HuH-7 (cell line): ENCODE measurements around the gene UNC45A.
A peak's percentile ranks its signal among the peaks of the same experiment; 100 is the strongest.
"Not testable (repeated sequence)": the region's sequence is repeated elsewhere in the genome, so short reads cannot be mapped to it uniquely, and the experiment has no call there.

Experiments
- DNase-seq: peaks from one replicate; pipeline ENCODE4 v3.0.0; 2011; ENCODE audit warnings: low spot score

The UNC45A gene

DNA sequence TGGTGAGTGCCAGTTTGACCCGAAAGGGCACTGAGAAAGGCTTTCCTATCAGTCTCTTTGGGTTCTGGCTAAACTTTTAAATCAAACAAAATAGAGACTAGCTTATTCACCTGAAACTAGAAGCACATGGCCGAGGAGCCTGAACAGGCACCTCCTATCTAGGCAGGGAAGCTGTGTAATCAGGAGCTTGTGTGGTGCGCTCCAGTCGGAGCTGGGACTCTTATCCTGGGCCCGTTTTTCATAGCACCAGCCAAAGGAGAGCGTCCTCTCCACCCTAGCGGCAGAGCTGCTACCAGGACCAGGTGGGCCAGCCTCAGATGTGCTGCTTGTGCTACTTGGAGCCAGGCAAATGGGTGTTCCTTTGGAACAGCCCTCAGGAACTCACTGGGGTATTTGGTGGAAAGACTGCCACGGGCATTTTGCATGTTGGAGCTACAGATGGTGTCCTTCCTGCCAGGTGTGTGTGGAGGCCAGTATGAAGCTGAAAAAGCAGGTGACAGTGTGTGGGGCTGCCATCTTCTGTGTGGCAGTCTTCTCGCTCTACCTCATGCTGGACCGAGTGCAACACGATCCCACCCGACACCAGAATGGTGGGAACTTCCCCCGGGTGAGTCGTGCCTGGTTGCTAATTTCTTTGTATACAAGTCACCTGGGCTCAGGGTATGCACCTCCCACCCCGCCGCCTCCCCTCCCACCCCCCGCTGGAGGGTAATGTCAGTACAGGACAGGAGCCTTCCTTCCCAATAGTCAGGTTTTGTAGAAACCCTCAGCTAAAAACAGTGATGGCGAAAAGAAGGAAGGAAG lies 31.1 kb upstream of the UNC45A start:
- peak; percentile 96 for DNase-seq

DNA sequence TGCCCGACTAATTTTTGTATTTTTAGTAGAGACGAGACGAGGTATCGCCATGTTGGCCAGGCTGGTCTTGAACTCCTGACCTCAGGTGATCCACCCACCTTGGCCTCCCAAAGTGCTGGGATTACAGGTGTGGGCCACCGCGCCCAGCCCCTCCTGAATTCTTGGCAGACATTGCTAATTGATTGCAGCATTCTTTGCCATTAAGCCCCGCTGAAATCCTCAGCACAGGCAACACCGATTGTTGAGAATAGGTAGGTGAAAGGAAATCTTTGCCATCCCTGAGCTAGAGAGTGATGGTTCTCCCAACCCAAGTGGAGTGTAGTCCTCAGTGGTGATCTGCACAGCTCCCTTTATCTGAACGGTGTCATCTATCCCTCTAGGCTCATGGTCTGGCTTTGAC lies 30.3 kb upstream of the UNC45A start:
- DNase-seq, result no peak

DNA sequence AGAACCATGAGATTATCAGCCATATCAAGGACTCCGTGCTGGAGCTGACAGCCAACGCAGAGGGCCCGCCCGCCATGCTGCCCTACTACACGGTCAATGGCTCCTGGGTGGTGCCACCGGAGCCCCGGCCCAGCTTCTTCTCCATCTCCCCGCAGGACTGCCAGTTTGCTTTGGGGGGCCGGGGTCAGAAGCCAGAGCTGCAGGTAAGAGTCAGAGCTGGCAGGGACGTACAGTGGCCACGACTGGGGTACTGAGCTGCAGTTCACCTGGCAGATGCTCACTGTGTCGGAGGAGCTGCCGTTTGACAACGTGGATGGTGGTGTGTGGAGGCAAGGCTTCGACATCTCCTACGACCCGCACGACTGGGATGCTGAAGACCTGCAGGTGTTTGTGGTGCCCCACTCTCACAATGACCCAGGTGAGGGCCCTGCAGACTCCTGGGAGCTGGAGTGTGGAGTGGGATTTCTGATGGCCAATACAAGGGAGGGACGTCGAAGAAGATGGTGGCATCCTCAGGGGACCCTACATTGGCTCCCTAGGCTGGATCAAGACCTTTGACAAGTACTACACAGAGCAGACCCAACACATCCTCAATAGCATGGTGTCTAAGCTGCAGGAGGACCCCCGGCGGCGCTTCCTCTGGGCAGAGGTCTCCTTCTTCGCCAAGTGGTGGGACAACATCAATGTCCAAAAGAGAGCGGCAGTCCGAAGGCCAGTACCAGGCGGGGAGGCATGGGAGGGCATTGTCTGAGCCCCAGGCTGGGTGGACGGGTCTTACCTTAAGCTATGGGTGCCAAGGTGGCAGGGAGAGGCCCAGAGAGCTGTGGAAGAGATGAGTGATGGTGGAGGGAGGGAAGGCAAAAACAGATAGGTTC lies 29.5 kb upstream of the UNC45A start:
- DNase-seq, result no peak

GRCh38 chr15:90906181-90906849 lies 28.8 kb upstream of the UNC45A start:
- DNase-seq, result no peak

GRCh38 chr15:90907051-90907660 lies 27.9 kb upstream of the UNC45A start:
- no peak for DNase-seq

- DNase-seq, result no peak
Measured at GRCh38 chr15:90907838-90908507, 27.1 kb upstream of the UNC45A start.

GRCh38 chr15:90909449-90909848 lies 25.6 kb upstream of the UNC45A start:
- not testable (repeated sequence) for DNase-seq

DNA sequence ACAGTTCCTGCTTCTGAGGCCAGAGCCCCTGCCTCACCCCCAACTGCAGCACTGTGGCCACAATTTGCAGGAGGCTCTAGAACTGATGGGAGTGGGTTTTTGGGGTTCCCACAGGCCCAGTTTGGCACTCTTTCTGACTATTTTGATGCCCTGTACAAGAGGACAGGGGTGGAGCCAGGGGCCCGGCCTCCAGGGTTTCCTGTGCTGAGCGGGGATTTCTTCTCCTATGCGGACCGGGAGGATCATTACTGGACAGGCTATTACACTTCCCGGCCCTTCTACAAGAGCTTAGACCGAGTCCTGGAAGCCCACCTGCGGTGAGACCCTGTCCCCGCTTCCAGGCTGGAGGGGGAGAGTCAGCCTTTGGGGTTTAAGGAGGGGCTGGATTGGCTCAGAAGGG lies 25.1 kb upstream of the UNC45A start:
- no peak for DNase-seq

DNA sequence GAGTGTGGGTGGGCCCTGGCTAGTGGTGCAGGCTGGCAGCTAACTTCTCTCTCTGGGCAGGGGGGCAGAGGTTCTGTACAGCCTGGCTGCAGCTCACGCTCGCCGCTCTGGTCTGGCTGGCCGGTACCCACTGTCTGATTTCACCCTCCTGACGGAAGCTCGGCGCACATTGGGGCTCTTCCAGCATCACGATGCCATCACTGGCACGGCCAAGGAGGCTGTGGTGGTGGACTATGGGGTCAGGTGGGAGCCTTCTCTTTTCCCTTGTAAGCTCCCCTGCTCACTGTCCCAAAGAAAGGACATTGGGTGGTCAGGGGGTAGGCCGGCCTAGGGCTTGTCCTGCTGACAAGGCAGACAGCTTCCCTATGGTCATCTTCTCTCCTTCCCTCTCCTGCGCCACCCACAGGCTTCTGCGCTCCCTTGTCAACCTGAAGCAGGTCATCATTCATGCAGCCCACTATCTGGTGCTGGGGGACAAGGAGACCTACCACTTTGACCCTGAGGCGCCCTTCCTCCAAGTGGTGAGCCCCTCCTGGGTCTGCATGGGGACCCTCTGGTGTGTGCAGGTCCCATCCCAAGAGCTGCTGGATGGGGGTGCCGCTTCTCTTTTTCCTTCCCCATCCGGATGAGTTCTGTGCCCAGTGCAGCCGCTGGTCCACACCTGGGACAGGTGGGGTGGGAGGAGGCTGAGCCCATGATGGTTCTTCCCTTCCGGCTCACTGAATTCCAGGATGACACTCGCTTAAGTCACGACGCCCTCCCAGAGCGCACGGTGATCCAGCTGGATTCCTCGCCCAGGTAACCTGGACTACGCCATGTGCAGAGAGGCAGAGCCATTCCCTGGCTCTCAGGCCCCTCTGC lies 24.4 kb upstream of the UNC45A start:
- no peak for DNase-seq

DNA sequence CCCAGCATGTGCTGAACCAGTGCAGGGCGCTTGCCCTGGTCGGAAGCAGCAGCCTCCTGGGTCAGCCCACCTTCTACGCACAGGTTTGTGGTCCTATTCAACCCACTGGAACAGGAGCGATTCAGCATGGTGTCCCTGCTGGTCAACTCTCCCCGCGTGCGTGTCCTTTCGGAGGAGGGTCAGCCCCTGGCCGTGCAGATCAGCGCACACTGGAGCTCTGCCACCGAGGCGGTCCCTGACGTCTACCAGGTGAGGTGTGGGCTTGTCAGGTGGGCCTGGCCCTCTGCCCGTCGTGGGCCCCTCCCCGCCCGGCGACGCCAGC lies 23.8 kb upstream of the UNC45A start:
- no peak for DNase-seq

DNA sequence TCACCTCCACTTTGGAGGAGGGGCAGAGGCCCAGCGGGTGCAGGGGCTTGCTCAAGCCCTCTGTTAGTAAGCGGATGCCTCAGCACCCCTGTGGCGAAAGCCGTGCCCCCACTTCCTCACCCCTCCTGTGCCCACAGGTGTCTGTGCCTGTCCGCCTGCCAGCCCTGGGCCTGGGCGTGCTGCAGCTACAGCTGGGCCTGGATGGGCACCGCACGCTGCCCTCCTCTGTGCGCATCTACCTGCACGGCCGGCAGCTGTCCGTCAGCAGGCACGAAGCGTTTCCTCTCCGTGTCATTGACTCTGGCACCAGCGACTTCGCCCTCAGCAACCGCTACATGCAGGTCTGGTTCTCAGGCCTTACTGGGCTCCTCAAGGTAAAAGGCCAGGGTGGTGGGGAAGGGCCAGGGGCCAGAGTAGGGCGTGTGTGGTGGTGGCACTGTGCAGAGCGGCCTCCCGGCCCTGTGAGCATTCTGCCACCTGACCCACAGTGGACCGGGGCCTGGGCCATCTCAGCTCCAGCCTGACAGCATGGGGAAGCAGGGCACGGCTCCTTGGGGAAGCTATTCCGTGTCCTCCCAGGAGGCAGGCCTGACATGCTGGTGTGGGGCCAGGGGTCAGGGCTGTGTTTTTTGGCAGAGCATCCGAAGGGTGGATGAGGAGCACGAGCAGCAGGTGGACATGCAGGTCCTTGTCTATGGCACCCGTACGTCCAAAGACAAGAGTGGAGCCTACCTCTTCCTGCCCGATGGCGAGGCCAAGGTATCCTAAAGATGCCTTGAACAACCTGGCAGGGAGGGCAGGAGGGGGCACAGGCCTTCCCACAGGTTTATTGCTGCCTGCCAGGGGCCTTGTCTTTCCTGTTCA lies 22.9 kb upstream of the UNC45A start:
- no peak for DNase-seq

- DNase-seq, result no peak
Measured at GRCh38 chr15:90912770-90913075, 22.4 kb upstream of the UNC45A start.

- no peak for DNase-seq
Measured at GRCh38 chr15:90913398-90913944, 21.6 kb upstream of the UNC45A start.

- no peak for DNase-seq
Measured at GRCh38 chr15:90914305-90915080, 20.6 kb upstream of the UNC45A start.

GRCh38 chr15:90915216-90915807 lies 19.8 kb upstream of the UNC45A start:
- no peak for DNase-seq

GRCh38 chr15:90915808-90916440 lies 19.2 kb upstream of the UNC45A start:
- no peak for DNase-seq

DNA sequence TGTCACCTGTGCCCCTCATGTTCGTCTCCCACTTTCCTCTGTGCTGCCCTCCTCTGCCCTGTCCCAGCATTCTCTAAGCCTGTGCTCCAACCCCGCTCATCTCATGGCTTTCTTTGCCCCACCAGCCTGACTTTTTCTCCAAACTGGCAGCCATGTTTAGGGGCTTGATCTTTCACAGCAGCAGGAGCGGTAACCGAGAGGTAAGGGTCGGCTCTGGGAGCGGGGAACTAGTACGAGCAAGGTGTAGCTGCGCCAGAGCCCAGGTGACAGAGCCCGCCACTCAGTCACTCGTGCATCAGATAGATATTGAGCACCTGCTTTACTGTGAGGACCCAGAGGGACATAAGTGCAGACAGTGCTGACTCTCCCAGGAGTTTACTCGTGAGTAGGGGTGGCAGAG lies 18.6 kb upstream of the UNC45A start:
- no peak for DNase-seq

- no peak for DNase-seq
Measured at GRCh38 chr15:90917569-90917968, 17.5 kb upstream of the UNC45A start.
